G401 (cell line): ENCODE data around the gene DAZAP2. TPM values are rescaled to one million over a fixed set of nuclear protein-coding genes. Genes with fewer than 3 reads are reported as not detected.
A peak's percentile ranks its signal among the peaks of the same experiment; 100 is the strongest.
"Not testable (repeated sequence)": the region's sequence is repeated elsewhere in the genome, so short reads cannot be mapped to it uniquely, and the experiment has no call there.

Experiments used
- DNase-seq: peaks from one replicate; pipeline ENCODE4 v3.0.0-alpha.2; 2015; ENCODE audit warnings: low spot score
- in situ Hi-C: cut with HindIII; loops from 2 replicates; pipeline ENCODE4 v1.10.0; 2016; ENCODE audit warnings: low sequenced_read_pairs, mixed read lengths
- total RNA-seq: library from RNA; depleted of rRNA; stranded (reverse); fragments of >200 nt; shearing (Covaris generic); gene quantifications from 2 replicates; pipeline ENCODE4 v1.2.3, GENCODE V29; 2014

DAZAP2 gene
- total RNA-seq, 1 experiment from 2014 or later = 88.8 TPM

- no peak for DNase-seq
- in situ Hi-C loops = no loop called here
These were observed 4.2 kb downstream of the DAZAP2 start for GRCh38 chr12:51242876-51243275.

DNA sequence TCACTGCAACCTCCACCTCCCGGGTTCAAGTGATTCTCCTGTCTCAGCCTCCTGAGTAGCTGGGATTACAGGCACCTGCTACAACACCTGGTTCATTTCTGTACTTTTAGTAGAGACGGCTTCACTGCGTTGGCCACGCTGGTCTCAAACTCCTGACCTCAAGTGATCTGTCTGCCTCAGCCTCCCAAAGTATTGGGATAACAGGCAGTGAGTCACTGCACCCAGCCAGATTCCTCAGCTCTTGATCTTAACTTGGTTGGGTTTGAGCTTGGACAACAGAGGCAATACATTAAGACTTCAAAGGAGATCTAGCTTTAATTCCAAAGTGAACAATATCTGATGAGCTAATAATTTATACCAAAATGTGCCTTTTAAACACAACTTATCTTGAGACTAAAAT, 5.6 kb downstream of the DAZAP2 start:
- no peak for DNase-seq
- in situ Hi-C loops = no loop called here

GRCh38 chr12:51245476-51246253, 7.0 kb downstream of the DAZAP2 start:
- no peak for DNase-seq
- in situ Hi-C loops = no loop called here

DNA sequence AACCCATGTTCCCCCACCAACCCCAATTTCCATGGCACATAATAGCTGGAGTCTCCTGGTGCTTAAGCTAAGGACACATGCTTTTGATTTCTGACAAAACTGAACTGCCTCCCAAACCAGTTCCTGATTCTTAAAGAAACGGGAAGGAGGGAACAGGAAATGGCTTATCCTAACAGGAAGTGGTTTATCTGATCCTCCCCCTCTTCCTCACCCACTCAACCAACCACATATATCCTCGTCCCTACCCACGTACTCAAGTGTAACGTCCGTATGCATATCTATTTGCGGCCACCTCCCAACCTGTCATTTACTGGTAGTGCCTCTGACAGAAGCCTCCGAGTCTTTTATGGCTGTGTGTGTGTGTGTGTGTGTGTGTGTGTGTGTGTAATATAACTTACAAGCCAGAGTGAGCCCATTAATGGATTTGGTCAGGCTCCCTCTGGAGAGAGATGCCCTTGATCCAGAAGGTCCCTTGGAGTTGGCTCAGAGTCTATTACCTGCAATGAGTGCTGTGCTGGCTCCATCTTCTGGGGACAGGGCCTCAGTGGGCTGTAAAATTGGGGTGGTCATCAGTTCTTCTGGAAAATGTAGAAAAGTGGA, 7.7 kb downstream of the DAZAP2 start:
- in situ Hi-C loops = no loop called here
- DNase-seq = no peak

- in situ Hi-C loops = no loop called here
- DNase-seq = no peak
These were observed 9.0 kb downstream of the DAZAP2 start for GRCh38 chr12:51247523-51248206.

DNA sequence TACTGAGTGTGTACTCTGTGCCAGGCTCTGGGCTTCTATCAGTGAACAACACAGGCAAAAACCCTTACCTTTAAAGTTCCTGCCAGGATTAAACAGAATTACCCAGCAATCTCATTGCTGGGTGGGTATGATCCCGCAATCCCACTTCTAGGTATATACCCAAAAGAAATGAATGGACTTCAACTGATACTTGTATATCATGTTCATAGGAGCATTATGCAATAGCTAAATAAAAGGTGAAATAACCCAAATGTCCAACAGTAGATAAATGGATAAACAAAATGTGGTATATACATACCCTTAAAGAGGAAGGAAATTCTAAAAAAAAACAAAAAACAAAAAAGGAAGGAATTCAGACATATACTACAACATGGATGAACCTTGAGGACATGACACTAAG, 14.7 kb downstream of the DAZAP2 start:
- DNase-seq = no peak
- in situ Hi-C loops = no loop called here

GRCh38 chr12:51254536-51254935, 15.9 kb downstream of the DAZAP2 start:
- DNase-seq = no peak
- in situ Hi-C loops = no loop called here

GRCh38 chr12:51259600-51259999, 21.0 kb downstream of the DAZAP2 start:
- DNase-seq, in situ Hi-C loops: not testable (repeated sequence)

DNA sequence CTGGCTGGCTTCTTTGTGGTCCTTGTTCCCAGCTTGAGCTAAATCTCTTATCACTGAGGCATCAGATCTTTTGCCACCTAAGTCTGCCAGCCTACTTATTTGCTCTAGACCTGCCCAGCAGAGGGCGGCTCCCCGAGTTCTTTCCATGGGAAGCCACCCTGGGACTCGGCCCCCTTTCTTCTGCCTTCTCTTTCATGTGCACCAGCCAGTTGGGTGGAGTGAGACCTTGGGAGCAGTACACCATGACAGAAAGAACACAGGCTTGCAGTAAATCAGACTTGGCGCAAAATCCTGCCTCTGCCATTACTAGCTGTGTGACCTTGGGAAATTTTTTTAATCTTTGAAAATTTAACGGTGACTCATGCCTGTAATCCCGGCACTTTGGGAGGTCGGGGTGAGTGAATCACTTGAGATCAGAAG, 24.1 kb downstream of the DAZAP2 start:
- no peak for DNase-seq
- in situ Hi-C loops = no loop called here

- in situ Hi-C loops = no loop called here
- DNase-seq = no peak
These were observed 24.7 kb downstream of the DAZAP2 start for GRCh38 chr12:51263341-51263740.

GRCh38 chr12:51264297-51264696, 25.7 kb downstream of the DAZAP2 start:
- no peak for DNase-seq

DNA sequence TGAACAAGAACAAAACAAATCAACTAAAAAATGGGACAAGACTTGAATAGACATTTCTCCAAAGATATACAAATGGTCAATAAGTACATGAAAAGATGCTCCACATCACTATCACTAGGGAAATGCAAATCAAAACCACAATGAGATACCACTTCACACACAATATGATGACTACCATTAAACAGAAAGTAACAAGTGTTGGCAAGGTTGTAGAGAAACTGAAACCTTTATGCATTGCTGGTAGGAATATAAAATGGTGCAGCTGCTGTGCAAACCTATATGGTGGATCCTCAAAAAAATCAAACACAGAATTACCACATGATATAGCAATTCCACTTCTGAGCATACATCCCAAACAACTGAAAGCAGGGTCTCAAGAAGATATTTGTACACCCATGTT, 26.4 kb downstream of the DAZAP2 start:
- DNase-seq = no peak
- in situ Hi-C loops = no loop called here

More at GRCh38 chr12:51264297-51264696, 25.7 kb downstream of the DAZAP2 start:
- in situ Hi-C loops = no loop called here

- DNase-seq = peak; percentile 26
- in situ Hi-C loops = no loop called here
These were observed 30.8 kb downstream of the DAZAP2 start for GRCh38 chr12:51269174-51270066.

DNA sequence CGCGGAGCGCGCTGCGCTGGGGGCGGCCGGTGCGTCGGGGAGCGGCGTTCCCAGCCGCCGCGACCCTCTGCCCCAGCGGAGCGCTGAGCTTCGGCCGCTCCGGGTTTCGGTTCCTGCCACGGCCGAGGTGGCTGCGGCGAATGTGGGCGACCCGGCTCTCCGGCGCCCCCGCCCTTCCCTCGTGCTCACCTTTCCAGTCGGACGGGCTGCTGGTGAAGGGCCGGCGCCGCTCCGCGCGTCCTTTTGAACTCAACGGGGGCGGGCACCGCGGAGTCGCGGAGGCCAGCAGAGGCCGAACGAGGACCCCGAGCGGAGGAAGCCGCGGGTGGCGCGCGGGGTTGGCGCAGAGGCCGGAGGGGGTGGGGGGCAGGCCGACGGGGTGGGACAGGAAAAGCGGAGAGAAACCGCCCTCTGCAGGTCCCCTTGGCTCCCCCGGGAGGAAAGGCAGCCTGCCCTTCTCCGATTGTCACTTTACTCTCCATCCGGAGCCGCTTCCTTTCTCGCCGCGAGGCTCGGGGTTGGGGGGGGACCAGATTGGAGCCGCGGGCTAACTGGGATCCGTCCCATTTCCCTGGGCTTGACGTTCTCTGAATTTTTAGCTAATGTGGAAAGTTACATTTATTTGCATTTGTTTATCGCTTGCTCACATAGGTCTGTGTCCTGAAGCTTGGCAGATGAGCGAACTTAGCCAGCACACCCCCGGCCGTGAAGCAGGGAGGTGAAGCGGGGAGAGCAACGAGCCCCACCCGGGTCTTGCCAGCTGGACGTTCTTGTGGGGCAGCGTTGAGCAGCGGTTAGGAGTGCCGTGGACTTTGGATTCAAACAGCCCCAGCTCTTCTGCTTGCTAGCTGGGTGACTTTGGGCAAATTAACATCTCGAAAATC, 31.7 kb downstream of the DAZAP2 start, which contains the start of gene SMAGP:
Gene SMAGP (minus strand): TSS at position 349 of the 884 bp plus-strand sequence. CDS start 1,137 bp downstream, outside the sequence.
- DNase-seq = peak; percentile 31
- in situ Hi-C loops = no loop called here

DNA sequence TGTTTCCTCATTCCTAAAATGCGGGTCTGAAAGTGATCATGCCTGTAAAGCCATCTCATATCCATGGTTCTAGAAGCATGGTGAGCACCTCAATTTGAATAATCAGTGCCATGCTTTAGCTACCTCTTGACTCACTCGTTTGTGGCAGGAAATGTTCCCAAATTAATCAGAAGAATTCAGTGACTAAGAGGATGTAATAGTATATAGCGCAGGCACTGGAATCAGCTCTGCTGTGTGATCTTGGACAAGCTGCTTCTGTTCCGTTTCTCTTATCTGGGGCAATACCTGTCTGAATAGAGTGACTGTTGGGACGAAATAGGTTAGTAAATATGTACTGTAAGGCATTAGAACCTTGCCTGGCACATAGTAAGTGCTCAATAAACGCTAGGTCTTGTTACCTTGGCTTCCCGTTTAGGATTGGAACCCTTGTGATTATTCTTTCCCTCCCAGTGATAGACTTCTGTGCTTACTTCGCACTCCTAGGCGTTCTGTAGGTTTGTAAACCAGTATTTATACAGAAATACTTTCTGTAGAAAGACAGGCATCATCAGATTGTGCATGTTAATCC, 32.4 kb downstream of the DAZAP2 start:
- no peak for DNase-seq
- in situ Hi-C loops = no loop called here

GRCh38 chr12:51272810-51273209, 34.2 kb downstream of the DAZAP2 start:
- in situ Hi-C loops = not testable (repeated sequence)

GRCh38 chr12:51275088-51275487, 36.5 kb downstream of the DAZAP2 start:
- in situ Hi-C loops = no loop called here
- no peak for DNase-seq

More at GRCh38 chr12:51272810-51273209, 34.2 kb downstream of the DAZAP2 start:
- not testable (repeated sequence) for DNase-seq
